Upper lobe of left lung (tissue), 6 donors: ENCODE measurements around the gene PLCB1. TPM values are rescaled to one million over a fixed set of nuclear protein-coding genes. Genes with fewer than 3 reads are reported as not detected.
"Not testable (repeated sequence)": the region's sequence is repeated elsewhere in the genome, so short reads cannot be mapped to it uniquely, and the experiment has no call there.

Experiments used
- ATAC-seq, 2 donors: fragments of 200-7000 bp; cut with Tn5 transposase; one replicate each; pipeline ENCODE4 v1.9.1; 2022; ENCODE audit warnings: mild to moderate bottlenecking in 2 of 2, moderate library complexity in 2 of 2; ENCODE audit not compliant: low FRiP score in 2 of 2
- DNase-seq, 2 donors: peaks; one replicate each; pipeline ENCODE4 v3.0.0-alpha.2; 2019 to 2020
- H3K27ac ChIP-seq, 4 donors: fragments of 200-600 bp; sonication (generic); one replicate each; pipeline ENCODE4 v1.5.1; 2016 to 2019
- H3K27me3 ChIP-seq, 4 donors: fragments of 200-600 bp; sonication (generic); one replicate each; pipeline ENCODE4 v1.5.1; 2017 to 2019
- H3K36me3 ChIP-seq, 4 donors: fragments of 200-600 bp; sonication (generic); one replicate each; pipeline ENCODE4 v1.5.1; 2016 to 2019
- H3K4me1 ChIP-seq, 4 donors: fragments of 200-600 bp; sonication (generic); one replicate each; pipeline ENCODE4 v1.5.1; 2018 to 2019
- H3K4me3 ChIP-seq, 4 donors: fragments of 200-600 bp; sonication (generic); one replicate each; pipeline ENCODE4 v1.5.1; 2017 to 2019; ENCODE audit warnings: mild to moderate bottlenecking in 2 of 4, moderate library complexity in 1 of 4
- H3K9me3 ChIP-seq, 4 donors: fragments of 200-600 bp; sonication (generic); one replicate each; pipeline ENCODE4 v1.5.1; 2018 to 2019
- EP300 ChIP-seq, 4 donors: sonication (generic); formaldehyde crosslinking; IDR thresholded peaks; one replicate each; pipeline ENCODE4 v1.5.1; 2017; ENCODE audit warnings: antibody characterized with exemption in 4 of 4, control low read depth in 2 of 4
- POLR2A ChIP-seq, 4 donors: fragments of 450-650 bp; IDR thresholded peaks; one replicate each; pipeline ENCODE4 v1.5.1; 2016 to 2017; ENCODE audit warnings: antibody characterized with exemption in 4 of 4, mild to moderate bottlenecking in 2 of 4
- POLR2AphosphoS5 ChIP-seq, 2 donors: sonication (generic); formaldehyde crosslinking; IDR thresholded peaks; one replicate each; pipeline ENCODE4 v1.5.1; 2017; ENCODE audit warnings: antibody characterized with exemption in 2 of 2
- WGBS, 2 donors: methylation state at CpG; one replicate each; pipeline ENCODE4 v1.1.5; 2017 to 2018; 5-methylcytosine and 5-hydroxymethylcytosine counted together
- total RNA-seq, 6 donors: library from RNA; depleted of rRNA in 4 of 6; stranded (reverse); fragments of >200 nt in 4 of 6; gene quantifications; one replicate each; pipeline versions ENCODE4 v1.1.0 to v1.2.1, GENCODE V29; 2016 to 2021
- TF ChIP-seq, protein P1 (sequence below), 6 experiments: fragments of 450-650 bp in 4 of 6; fragments of 200-600 bp in 2 of 6; sonication (generic) in 2 of 6; IDR thresholded peaks; one replicate each; pipeline ENCODE4 v1.5.1; 2016 to 2019; ENCODE audit warnings: antibody characterized with exemption in 6 of 6
- donor health status: DM: no; HTN: no; CAD: no; lungs with moderate emphysema.
- donor health status: DM: no; HTN: yes; CAD: no; lungs with severe emphysema.

Gene PLCB1
- total RNA-seq, 6 donors from 2014 or later: 4.8 to 26.2 (median 10.7) TPM

- 80 to 83% methylated on average over 2 of the region's 2 CpGs for WGBS, 2 donors
- H3K9me3 ChIP-seq: no peaks in the 10 kb centered on the region
- no peak for DNase-seq
- TF ChIP-seq POLR2A (IDR thresholded peaks at IDR 0.05) (no peak), EP300 (IDR thresholded peaks at IDR 0.05) (no peak)
- TF ChIP-seq, protein P1, sequence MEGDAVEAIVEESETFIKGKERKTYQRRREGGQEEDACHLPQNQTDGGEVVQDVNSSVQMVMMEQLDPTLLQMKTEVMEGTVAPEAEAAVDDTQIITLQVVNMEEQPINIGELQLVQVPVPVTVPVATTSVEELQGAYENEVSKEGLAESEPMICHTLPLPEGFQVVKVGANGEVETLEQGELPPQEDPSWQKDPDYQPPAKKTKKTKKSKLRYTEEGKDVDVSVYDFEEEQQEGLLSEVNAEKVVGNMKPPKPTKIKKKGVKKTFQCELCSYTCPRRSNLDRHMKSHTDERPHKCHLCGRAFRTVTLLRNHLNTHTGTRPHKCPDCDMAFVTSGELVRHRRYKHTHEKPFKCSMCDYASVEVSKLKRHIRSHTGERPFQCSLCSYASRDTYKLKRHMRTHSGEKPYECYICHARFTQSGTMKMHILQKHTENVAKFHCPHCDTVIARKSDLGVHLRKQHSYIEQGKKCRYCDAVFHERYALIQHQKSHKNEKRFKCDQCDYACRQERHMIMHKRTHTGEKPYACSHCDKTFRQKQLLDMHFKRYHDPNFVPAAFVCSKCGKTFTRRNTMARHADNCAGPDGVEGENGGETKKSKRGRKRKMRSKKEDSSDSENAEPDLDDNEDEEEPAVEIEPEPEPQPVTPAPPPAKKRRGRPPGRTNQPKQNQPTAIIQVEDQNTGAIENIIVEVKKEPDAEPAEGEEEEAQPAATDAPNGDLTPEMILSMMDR (IDR thresholded peaks at IDR 0.05): no peak
- ATAC-seq: no peak
- H3K27ac ChIP-seq: no peak overlapping the region
- no peak overlapping the region for H3K4me3 ChIP-seq
- peaks cover 12 to 31% (median 25%) of the 10 kb centered on the region in 4 donors for H3K4me1 ChIP-seq
- no peaks in the 10 kb centered on the region for H3K36me3 ChIP-seq
- no peaks in the 10 kb centered on the region for H3K27me3 ChIP-seq
Observed at GRCh38 chr20:8154638-8155037, 22.6 kb downstream of the PLCB1 start.

DNA sequence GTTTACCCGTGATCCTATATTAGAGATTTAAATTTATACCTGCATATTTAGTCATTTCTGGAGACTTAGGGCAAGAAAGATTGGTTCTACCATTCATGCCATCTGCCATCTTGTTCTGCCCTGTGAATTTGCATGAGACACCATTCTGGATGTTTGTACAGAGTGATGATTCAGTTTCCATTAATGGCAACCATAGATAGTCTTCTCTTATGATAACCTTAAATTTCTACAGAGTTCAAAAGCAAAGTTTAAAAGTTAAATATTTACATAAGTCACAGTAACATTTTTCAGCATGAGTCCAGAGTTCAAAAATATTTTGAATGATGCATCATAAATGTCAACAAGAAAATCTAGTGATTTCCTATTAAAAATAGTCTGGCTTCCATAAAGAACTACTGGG lies 23.2 kb downstream of the PLCB1 start:
- Histone ChIP-seq H3K36me3 (no peaks in the 10 kb centered on the region), H3K27ac (no peak overlapping the region), H3K4me3 (no peak overlapping the region), H3K27me3 (no peaks in the 10 kb centered on the region), H3K9me3 (no peaks in the 10 kb centered on the region), H3K4me1 (peaks cover 12 to 31% (median 25%) of the 10 kb centered on the region in 4 donors)
- DNase-seq: no peak
- WGBS, 2 donors: 71 to 85% methylated on average over 1 of the region's 1 CpG
- ATAC-seq: no peak
- TF ChIP-seq EP300 (IDR thresholded peaks at IDR 0.05) (no peak), POLR2A (IDR thresholded peaks at IDR 0.05) (no peak), POLR2AphosphoS5 (IDR thresholded peaks at IDR 0.05) (no peak)
- TF ChIP-seq, protein P1 (IDR thresholded peaks at IDR 0.05): no peak

- 65 to 67% methylated on average over 2 of the region's 2 CpGs for WGBS, 2 donors
- Histone ChIP-seq H3K36me3 (no peaks in the 10 kb centered on the region), H3K9me3 (no peaks in the 10 kb centered on the region), H3K4me1 (peaks cover 12 to 31% (median 25%) of the 10 kb centered on the region in 4 donors), H3K27ac (peak overlapping the region in 1 of 4 donors; percentile 36), H3K27me3 (no peaks in the 10 kb centered on the region), H3K4me3 (no peak overlapping the region)
- DNase-seq (no peak), ATAC-seq (peak in 1 of 2 donors; percentile 28)
- no peak for TF ChIP-seq EP300 (IDR thresholded peaks at IDR 0.05)
Observed at GRCh38 chr20:8155812-8156211, 23.7 kb downstream of the PLCB1 start.

- Histone ChIP-seq H3K36me3 (no peaks in the 10 kb centered on the region), H3K27ac (peak overlapping the region in 1 of 4 donors; percentile 36)
Observed at GRCh38 chr20:8156235-8157079, 24.4 kb downstream of the PLCB1 start.

DNA sequence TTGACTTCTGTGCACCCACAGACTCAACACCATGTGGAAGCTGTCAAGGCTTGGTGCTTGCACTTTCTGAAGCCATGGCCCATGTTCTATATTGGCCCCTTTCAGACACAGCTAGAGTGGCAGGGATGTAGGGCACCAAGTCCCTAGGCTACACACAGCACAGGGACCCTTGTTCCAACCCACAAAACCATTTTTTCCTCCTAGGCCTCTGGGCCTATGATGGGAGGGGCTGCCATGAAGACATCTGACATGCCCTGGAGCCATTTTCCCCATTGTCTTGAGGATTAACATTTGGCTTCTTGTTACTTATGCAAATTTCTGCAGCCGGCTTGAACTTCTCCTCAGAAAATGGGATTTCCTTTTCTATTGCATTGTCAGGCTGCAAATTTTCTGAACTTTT lies 27.2 kb downstream of the PLCB1 start:
- not testable (repeated sequence) for H3K27ac ChIP-seq, H3K27me3 ChIP-seq, ATAC-seq, H3K9me3 ChIP-seq, DNase-seq, H3K36me3 ChIP-seq, H3K4me3 ChIP-seq
- 88 to 95% methylated on average over 1 of the region's 1 CpG for WGBS, 2 donors
- H3K4me1 ChIP-seq: peaks cover 8 to 12% (median 9%) of the 10 kb centered on the region in 4 donors

More at GRCh38 chr20:8156235-8157079, 24.4 kb downstream of the PLCB1 start:
- H3K27me3 ChIP-seq: no peaks in the 10 kb centered on the region
- TF ChIP-seq EP300 (IDR thresholded peaks at IDR 0.05) (no peak), POLR2AphosphoS5 (IDR thresholded peaks at IDR 0.05) (no peak), POLR2A (IDR thresholded peaks at IDR 0.05) (no peak)
- TF ChIP-seq, protein P1 (IDR thresholded peaks at IDR 0.05): no peak
- no peaks in the 10 kb centered on the region for H3K9me3 ChIP-seq
- DNase-seq (no peak), ATAC-seq (peak in 1 of 2 donors; percentile 67)
- H3K4me3 ChIP-seq: no peak overlapping the region
- peaks cover 18 to 31% (median 26%) of the 10 kb centered on the region in 4 donors for H3K4me1 ChIP-seq
